Inferior parietal cortex (tissue), 1 donor: ENCODE measurements around the gene RRM2.
"Not testable (repeated sequence)": the region's sequence is repeated elsewhere in the genome, so short reads cannot be mapped to it uniquely, and the experiment has no call there.

ENCODE experiments used
- DNase-seq: peaks from one replicate; pipeline ENCODE4 v3.0.0-alpha.2; 2016; ENCODE audit errors: extremely low spot score

The RRM2 gene

DNA sequence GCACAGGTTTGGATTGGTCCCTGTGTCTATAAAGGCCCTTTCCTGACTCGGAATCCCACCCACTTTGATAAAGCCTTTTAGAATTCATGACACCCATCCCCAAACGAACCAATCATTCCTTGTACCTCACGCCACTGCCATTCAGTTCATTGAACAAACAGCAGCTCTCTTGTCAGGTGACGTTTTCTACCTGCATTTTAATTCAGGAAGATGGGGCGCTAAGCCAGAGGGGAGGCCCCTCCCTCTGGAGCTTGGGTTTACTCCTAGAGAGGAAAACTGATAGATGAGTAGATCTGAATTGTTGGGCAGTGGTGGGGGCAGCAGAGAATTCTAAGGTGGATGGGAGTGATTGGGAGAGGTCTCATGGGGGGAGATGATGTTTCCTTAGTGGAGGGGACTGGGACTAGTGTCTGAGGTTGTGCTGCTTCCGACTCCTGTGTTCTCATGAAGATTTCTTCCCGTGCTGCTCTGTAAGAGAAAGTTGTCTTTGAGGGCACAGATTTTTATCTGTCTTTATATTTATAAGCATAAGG lies 9.6 kb downstream of the RRM2 start:
- no peak for DNase-seq

- no peak for DNase-seq
Measured at GRCh38 chr2:10132596-10132995, 10.1 kb downstream of the RRM2 start.

DNA sequence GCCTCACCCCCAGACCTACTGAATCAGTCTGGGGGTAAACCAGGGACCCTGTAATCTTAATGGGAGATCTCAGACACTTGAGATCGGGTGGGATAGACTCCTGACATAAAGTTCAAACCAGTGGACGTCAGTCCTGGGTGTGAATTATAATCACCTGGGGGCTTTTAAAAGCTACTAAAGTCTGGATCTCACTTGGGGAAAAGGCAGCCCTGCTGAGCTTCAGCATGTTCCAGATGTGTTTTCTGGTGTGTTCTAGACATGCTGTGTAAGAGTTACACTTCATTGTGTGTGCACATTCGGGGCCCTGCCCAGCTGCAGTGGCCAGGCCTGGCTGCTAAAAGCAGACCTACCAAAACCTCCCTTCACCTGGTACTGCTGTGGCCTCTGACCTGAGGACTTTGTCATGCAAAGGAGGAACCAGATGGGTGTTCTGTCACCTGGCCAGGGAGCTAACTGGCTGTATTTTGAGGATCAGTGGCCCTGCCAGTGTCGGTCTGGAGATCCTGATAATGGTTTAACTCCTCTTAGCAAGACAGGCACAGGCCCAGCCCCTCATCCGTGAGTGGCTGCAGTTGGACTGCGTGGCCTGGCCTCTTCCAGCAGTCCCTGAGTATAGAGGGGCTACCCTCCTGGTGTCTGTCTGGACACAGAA lies 10.6 kb downstream of the RRM2 start:
- no peak for DNase-seq

DNA sequence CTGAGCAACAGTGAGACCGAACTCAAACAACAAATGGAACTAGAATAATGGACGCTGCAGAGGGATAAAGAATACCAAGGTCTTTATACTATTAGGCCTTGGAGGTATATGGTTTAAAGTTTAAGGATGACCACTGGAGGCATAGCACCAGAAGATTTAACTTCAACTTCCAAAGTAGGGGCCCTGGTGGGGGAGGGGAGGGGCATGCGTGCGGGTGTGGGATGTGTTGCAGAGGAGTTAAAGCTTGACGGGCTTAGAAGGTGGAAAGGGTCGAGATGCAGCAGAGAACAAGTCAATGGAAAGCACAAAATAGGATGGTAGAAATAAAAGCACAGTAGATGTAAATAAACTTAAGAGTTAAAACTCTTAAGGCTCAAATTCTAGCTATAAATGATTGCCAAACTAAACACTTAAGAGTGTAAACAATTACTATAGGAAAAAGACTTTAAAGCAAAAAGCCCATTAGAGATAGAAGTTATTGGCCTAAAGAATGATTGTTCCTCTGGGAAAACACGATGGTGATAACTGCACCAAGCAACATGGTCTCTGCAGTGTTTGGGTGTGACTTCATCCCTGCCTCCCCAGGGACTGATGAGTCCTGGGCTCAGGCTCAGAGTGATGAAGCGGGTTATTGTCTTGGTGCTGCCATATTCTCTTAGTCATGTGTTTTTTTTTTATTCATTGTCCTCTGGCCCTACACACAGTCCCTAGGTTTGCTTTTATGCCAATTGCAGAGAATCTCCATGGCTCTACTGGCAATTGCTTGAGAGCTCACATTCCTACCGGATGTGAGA lies 13.0 kb downstream of the RRM2 start:
- DNase-seq: no peak

GRCh38 chr2:10136101-10136934 lies 13.8 kb downstream of the RRM2 start:
- no peak for DNase-seq

DNA sequence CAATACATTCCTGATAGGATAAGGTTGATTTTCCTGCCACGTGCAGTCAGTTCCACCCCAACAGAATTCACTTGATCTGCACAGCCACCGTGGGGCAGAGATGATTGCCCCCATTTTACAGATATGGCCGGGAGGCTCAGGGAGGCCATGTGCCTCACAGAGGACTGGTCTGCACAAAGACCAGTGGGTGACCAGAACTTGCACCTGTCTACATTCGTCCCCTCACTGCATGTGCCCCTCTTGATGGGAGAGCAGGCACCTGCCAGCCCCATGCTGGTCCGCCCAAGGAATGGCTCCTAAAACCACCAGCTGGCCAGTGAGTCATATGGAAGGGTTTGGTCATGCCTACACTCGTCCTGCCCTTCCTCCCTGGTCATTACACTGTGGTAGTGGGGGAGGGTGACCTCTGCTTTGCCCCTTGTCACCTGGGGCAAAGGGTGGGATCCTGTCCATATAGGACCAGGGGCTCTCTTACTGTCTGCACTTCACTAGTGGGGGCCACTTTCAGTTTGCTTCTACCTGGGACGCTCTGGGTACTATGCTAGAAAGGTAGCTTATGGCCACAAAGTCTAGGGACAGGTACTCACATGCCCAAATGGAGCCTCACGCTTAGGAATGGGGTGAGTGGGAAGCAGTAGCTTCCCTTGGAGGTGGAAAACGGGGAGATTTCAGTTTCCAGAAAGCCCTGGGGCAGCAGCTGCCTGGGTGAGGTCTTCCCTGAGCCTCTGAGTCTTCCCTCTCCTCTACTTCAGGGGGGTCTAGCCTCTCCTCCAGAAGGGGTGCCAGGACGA lies 14.7 kb downstream of the RRM2 start:
- no peak for DNase-seq

DNA sequence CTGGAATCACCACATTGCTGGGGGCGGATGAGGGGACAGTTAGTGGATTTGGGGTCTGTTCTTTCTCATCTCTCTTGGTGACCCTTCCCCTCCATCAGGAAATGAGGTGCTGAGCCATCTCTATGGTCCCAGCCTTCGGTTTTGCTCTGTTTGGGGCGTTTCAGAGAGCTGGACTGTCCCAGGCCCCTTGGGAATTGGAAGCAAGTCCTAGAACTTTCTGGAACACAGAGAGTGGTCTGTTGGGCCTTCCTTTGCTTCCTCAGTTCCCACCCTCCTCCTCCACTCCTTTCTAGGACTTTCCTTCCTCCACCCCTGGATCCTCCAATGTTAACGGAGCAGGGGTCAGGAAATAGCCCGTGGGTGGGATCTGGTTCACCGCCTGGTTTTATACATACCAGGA lies 17.0 kb downstream of the RRM2 start:
- no peak for DNase-seq

DNA sequence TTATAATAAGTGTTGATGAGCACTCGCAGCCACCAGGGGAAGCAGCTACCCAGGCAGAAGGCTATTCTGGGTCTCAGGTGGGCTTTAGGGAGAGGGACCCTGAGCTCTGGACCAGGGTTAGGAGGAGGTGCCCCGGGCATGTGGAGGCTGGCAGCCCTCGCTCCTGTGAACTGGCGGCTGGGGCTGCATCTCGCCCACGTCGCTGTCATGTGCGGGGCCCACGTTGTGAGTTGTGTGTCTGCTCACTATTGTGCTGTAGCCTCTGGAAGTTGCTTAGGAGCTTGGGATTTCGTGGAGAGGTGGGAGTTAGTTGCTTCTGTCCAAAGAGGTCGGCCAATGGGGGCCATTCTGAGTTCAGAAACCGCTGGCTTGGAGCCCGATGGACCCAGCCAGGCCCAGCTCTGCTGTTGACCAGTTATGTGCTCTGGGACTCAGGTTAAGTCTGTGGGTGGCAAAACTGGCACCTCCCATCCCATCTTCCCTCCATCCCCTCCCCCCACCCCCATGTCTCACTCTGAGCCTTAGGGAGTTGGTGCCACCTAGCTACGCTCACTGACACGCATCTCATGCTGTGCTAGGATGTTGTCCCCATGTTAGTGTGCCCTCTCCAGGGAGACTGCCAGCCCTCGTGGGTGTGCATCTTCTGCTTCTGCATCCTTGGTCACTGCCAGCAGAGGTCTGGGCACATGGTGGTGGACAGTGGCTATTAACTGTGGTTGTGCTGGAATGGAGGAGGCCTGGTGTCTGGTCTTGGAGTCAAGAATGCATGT lies 18.5 kb downstream of the RRM2 start:
- DNase-seq: no peak

- no peak for DNase-seq
Measured at GRCh38 chr2:10141736-10142639, 19.4 kb downstream of the RRM2 start.

DNA sequence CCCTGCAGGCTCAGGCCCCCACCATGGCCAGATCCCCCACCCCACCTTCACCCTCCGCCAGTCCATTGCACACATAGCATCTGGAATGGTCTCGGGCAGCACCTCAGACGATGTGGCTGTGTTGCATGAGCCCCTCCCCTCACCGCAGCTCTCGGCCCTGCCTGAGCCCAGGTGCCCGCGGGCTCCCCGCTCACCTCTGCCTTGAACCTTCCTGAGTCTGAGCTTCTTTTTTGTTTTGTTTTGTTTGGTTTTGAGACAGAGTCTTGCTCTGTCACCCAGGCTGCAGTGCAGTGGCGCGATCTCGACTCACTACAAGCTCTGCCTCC lies 20.1 kb downstream of the RRM2 start:
- no peak for DNase-seq

DNA sequence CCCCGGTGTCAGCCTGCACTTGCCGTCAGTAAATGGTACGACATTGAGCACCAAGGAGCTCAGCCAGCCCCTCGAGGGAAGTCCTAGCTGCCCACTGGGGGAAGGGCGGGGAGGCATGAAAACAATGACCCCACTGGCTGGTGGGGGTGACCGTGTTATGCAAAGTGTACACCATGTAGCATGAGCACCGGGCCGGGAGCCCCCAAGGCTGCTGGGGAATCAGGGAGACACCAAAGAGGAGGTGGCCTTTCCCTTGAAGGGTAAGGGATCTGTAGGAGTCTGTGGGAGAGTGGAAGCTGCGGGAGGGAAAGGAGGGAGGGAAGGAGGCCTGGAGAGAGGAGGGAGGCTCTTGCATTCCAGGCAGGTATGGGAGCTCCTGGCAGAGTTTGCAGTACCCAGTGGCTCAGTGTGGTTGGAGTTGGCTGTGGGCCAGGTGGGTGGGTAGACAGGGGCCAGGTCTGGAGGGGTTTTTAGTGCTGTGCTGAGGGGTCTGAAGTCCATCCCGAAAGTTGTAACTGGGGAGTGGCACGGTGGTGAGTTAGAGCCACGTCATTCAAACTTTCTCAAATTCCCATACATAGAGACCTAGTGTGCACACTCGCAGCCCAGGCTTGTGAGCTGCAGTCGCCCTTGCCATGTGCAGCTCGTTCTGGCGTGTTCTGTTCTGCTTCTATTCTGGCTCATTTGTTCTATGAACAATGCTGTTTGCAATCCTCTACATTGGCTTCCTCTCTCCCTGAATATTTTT lies 22.4 kb downstream of the RRM2 start:
- peak; percentile 44 for DNase-seq

DNA sequence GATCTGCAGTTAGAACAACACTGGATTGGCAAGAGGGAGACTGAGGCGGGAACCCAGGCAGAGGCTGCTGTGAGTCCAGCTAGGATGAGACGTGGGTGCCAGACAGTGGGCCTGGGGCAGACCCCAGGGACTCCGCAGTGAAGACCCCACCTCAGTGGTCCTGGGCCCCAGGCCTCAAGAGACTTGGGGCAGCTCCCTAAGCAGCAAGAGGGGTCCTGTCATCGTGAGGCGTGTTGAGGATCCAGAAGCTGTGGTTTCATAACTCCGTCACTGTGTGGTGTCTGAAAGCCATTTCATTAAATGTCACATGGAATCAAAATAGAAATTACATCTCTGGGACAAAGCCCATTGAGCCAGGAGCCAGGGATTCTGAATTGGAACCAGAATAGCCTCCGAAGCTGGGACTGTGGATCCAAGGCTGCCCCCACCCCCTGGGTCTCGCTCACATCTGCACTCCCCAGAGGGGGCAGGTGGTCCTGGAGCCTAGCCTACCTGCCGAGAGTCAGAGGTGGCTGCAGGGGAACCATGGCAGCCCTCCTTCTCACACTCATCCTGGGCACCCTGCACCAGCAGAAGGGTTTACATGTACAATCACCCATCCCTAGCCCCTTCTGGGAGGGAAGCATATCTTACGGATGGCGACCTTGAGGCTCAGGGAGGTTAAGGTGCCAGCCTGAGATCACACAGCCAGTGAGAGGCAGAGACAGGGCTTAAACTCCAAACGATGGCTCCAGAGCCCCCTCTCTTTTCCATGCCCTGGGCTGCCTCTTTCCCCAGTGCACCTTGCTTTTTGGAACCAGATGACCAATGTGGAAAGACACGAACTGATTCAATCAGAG lies 23.2 kb downstream of the RRM2 start:
- DNase-seq: no peak

GRCh38 chr2:10146366-10147005 lies 23.9 kb downstream of the RRM2 start:
- no peak for DNase-seq

DNA sequence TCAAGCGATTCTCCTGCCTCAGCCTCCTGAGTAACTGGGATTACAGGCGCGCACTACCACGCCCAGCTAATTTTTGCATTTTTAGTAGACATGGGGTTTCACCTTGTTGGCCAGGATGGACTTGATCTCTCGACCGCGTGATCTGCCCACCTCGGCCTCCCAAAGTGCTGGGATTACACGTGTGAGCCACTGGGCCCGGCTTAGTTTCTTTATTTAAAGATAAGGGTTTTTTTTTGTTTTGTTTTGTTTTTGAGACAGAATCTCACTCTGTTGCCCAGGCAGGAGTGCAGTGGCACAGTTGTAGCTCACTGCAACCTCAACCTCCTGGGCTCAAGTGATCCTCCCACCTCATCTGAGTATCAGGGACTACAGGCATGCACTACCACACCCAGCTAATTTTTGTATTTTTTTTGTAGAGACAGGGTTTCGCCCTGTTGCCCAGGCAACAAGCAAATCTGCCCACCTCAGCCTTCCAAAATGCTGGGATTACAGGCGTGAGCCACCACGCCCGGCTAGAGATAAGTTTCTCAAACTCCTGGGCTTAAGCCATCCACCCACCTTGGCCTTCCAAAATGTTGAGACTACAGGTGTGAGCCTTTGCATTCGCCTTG lies 24.6 kb downstream of the RRM2 start:
- not testable (repeated sequence) for DNase-seq

DNA sequence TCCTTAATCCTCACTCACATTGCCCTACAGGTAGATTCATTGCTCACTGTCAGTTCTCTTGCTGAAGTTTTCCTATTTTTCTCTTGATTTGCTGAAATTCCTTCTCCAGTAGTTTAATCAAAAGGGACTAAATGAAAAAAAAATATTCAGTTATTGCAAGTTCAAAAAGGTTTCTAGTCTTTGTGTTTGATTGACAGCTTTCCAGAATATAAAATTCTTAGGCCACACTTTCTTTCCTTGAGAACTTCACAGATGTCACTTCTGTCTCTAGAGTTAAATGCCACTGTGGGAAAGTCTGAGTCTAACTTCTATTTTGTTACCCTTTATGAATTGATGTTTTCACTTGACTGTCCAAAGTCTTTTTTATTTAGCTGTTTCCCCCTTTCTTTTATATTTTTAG lies 25.7 kb downstream of the RRM2 start:
- no peak for DNase-seq

DNA sequence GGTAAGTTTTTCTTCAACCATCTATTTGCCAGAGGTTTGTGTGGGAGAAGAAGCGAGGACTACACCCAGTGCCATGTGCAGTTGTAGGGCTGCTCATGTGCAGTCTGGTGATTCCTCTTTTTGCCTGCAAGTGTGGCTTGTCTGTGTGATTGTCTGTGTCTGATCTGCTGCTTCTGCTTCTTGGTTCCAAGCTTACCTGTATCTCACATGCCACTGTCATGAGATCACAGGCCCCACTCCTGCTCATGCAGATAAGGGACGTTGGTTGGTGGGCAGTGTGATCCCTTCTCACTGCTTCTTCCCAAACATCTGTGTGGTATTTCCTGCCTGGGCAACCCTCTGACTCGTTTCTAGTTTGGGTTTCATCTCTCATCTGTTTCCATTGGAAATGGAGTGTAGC lies 27.1 kb downstream of the RRM2 start:
- no peak for DNase-seq

- DNase-seq: no peak
Measured at GRCh38 chr2:10150436-10150835, 27.9 kb downstream of the RRM2 start.
